ENCODE measurements around the gene ROBO1. TPM values are rescaled to one million over a fixed set of nuclear protein-coding genes. Genes with fewer than 3 reads are reported as not detected.

ROBO1 gene
- total RNA-seq, 1 donor from 2014 or later, result 169 TPM

GRCh38 chr3:78940626-78941025 lies 827.2 kb downstream of the ROBO1 start:
- H3K9me3 Mint-ChIP-seq, result peaks cover 25% of the 10 kb centered on the region
- H3K79me2 ChIP-seq (ENCODE audit: low read depth), result peaks cover 88% of the 10 kb centered on the region
- no peaks in the 10 kb centered on the region for H3K27me3 Mint-ChIP-seq (ENCODE audit: insufficient read depth, low read depth)
- H3K4me1 Mint-ChIP-seq, result no peaks in the 10 kb centered on the region
- no peak overlapping the region for H3K4me3 ChIP-seq
- no peaks in the 10 kb centered on the region for H4K20me1 ChIP-seq (ENCODE audit: low read depth)
- H3K36me3 ChIP-seq, result peaks cover 12% of the 10 kb centered on the region
- no peaks in the 10 kb centered on the region for H3F3A ChIP-seq (ENCODE audit: low read depth)
- H2AFZ ChIP-seq (replicated peaks), result no peak overlapping the region
- H3K9me3 ChIP-seq (ENCODE audit: low read depth), result peaks cover 21% of the 10 kb centered on the region
- H3K9ac ChIP-seq, result no peak overlapping the region
- DNase-seq (ENCODE audit: low spot score), result no peak
- TF ChIP-seq EZH2 (IDR thresholded peaks at IDR 0.05), result no peak
- TF ChIP-seq, protein P1, sequence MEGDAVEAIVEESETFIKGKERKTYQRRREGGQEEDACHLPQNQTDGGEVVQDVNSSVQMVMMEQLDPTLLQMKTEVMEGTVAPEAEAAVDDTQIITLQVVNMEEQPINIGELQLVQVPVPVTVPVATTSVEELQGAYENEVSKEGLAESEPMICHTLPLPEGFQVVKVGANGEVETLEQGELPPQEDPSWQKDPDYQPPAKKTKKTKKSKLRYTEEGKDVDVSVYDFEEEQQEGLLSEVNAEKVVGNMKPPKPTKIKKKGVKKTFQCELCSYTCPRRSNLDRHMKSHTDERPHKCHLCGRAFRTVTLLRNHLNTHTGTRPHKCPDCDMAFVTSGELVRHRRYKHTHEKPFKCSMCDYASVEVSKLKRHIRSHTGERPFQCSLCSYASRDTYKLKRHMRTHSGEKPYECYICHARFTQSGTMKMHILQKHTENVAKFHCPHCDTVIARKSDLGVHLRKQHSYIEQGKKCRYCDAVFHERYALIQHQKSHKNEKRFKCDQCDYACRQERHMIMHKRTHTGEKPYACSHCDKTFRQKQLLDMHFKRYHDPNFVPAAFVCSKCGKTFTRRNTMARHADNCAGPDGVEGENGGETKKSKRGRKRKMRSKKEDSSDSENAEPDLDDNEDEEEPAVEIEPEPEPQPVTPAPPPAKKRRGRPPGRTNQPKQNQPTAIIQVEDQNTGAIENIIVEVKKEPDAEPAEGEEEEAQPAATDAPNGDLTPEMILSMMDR (IDR thresholded peaks at IDR 0.05), result no peak
- TF ChIP-seq EZH2phosphoT487 (IDR thresholded peaks at IDR 0.05), result no peak
- H3K36me3 Mint-ChIP-seq, result peaks cover 16% of the 10 kb centered on the region
- no peaks in the 10 kb centered on the region for H3K4me1 ChIP-seq
- no peak overlapping the region for H3K27ac Mint-ChIP-seq
- H3K4me3 Mint-ChIP-seq, result no peak overlapping the region
- no peak overlapping the region for H3K27ac ChIP-seq
- no peaks in the 10 kb centered on the region for H3K27me3 ChIP-seq
- no peak overlapping the region for H3K4me2 ChIP-seq

- Mint-ChIP-seq H3K4me1 (no peaks in the 10 kb centered on the region), H3K27ac (no peak overlapping the region), H3K36me3 (peaks cover 16% of the 10 kb centered on the region)
Observed at GRCh38 chr3:78940128-78940527, 827.7 kb downstream of the ROBO1 start.

DNA sequence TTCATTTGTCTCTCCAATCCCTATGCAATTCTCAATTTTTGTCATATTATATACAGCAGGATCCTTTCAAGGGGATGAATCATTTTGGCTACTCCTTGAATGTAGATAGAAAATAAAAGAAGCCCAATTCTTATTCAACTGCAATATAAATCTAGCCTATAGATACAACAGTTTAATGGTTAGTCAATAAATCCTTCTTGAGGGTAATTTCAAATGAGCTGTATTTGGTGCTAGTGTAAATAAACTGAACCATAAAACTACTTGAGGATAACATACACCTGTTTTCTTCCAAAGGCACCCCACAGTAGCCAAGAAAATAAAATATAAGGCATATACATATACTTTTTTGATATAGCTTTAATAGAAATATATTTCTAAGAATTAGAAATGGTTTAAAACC lies 830.3 kb downstream of the ROBO1 start:
- no peaks in the 10 kb centered on the region for H3K27me3 Mint-ChIP-seq (ENCODE audit: insufficient read depth, low read depth)
- H3K79me2 ChIP-seq (ENCODE audit: low read depth), result peaks cover 88% of the 10 kb centered on the region
- H3K36me3 ChIP-seq, result no peaks in the 10 kb centered on the region
- no peaks in the 10 kb centered on the region for H3K27me3 ChIP-seq
- H3K27ac ChIP-seq, result no peak overlapping the region
- H3K4me3 ChIP-seq, result no peak overlapping the region
- peaks cover 8% of the 10 kb centered on the region for H3K9me3 Mint-ChIP-seq
- H4K20me1 ChIP-seq (ENCODE audit: low read depth), result no peaks in the 10 kb centered on the region
- H3K27ac Mint-ChIP-seq, result no peak overlapping the region
- H3K36me3 Mint-ChIP-seq, result peaks cover 13% of the 10 kb centered on the region
- no peak overlapping the region for H2AFZ ChIP-seq (replicated peaks)
- H3K4me1 ChIP-seq, result no peaks in the 10 kb centered on the region
- no peaks in the 10 kb centered on the region for H3F3A ChIP-seq (ENCODE audit: low read depth)
- no peaks in the 10 kb centered on the region for H3K9me3 ChIP-seq (ENCODE audit: low read depth)
- no peak overlapping the region for H3K4me3 Mint-ChIP-seq
- no peaks in the 10 kb centered on the region for H3K4me1 Mint-ChIP-seq
- TF ChIP-seq, protein P1 (IDR thresholded peaks at IDR 0.05), result no peak
- no peak for TF ChIP-seq EZH2 (IDR thresholded peaks at IDR 0.05)
- no peak for TF ChIP-seq EZH2phosphoT487 (IDR thresholded peaks at IDR 0.05)
- H3K4me2 ChIP-seq, result no peak overlapping the region
- H3K9ac ChIP-seq, result no peak overlapping the region
- DNase-seq (ENCODE audit: low spot score), result no peak

More at GRCh38 chr3:78940128-78940527, 827.7 kb downstream of the ROBO1 start:
- Mint-ChIP-seq H3K9me3 (peaks cover 20% of the 10 kb centered on the region), H3K27me3 (ENCODE audit: insufficient read depth, low read depth) (no peaks in the 10 kb centered on the region), H3K4me3 (no peak overlapping the region)
- Histone ChIP-seq H4K20me1 (ENCODE audit: low read depth) (no peaks in the 10 kb centered on the region), H3K4me1 (no peaks in the 10 kb centered on the region), H3K4me2 (no peak overlapping the region), H3K9me3 (ENCODE audit: low read depth) (peaks cover 18% of the 10 kb centered on the region), H2AFZ (replicated peaks) (no peak overlapping the region), H3K27ac (no peak overlapping the region), H3F3A (ENCODE audit: low read depth) (no peaks in the 10 kb centered on the region), H3K9ac (no peak overlapping the region), H3K36me3 (peaks cover 12% of the 10 kb centered on the region), H3K4me3 (no peak overlapping the region), H3K79me2 (ENCODE audit: low read depth) (peaks cover 88% of the 10 kb centered on the region), H3K27me3 (no peaks in the 10 kb centered on the region)
- no peak for DNase-seq (ENCODE audit: low spot score)
- TF ChIP-seq EZH2 (IDR thresholded peaks at IDR 0.05), result no peak
- TF ChIP-seq, protein P1 (IDR thresholded peaks at IDR 0.05), result no peak
- TF ChIP-seq EZH2phosphoT487 (IDR thresholded peaks at IDR 0.05), result no peak
